ENCODE data around the gene INPP5A. TPM values are rescaled to one million over a fixed set of nuclear protein-coding genes. Genes with fewer than 3 reads are reported as not detected.

The INPP5A gene
- total RNA-seq, 1 donor from 2014 or later: 14.3 TPM

GRCh38 chr10:132599732-132600131 lies 62.1 kb downstream of the INPP5A start:
- ATAC-seq: no peak

- ATAC-seq: no peak
These were observed 62.8 kb downstream of the INPP5A start for GRCh38 chr10:132600416-132600815.

- ATAC-seq: no peak
These were observed 64.0 kb downstream of the INPP5A start for GRCh38 chr10:132601567-132601966.

GRCh38 chr10:132602614-132603013 lies 65.0 kb downstream of the INPP5A start:
- no peak for ATAC-seq

- ATAC-seq: no peak
These were observed 66.4 kb downstream of the INPP5A start for GRCh38 chr10:132603851-132604533.

GRCh38 chr10:132604686-132605085 lies 67.1 kb downstream of the INPP5A start:
- ATAC-seq: no peak

GRCh38 chr10:132605390-132605789 lies 67.8 kb downstream of the INPP5A start:
- ATAC-seq: no peak

- ATAC-seq: no peak
These were observed 68.5 kb downstream of the INPP5A start for GRCh38 chr10:132606031-132606491.

- ATAC-seq: no peak
These were observed 69.1 kb downstream of the INPP5A start for GRCh38 chr10:132606536-132607316.

- no peak for ATAC-seq
These were observed 69.9 kb downstream of the INPP5A start for GRCh38 chr10:132607491-132607890.

- no peak for ATAC-seq
These were observed 70.4 kb downstream of the INPP5A start for GRCh38 chr10:132607961-132608495.

- no peak for ATAC-seq
These were observed 71.1 kb downstream of the INPP5A start for GRCh38 chr10:132608511-132609195.

- no peak for ATAC-seq
These were observed 71.6 kb downstream of the INPP5A start for GRCh38 chr10:132609211-132609610.

- no peak for ATAC-seq
These were observed 72.6 kb downstream of the INPP5A start for GRCh38 chr10:132610071-132610701.

- no peak for ATAC-seq
These were observed 73.7 kb downstream of the INPP5A start for GRCh38 chr10:132611026-132611910.

- ATAC-seq: peak; percentile 18
These were observed 74.4 kb downstream of the INPP5A start for GRCh38 chr10:132611986-132612385.

- ATAC-seq: no peak
These were observed 75.3 kb downstream of the INPP5A start for GRCh38 chr10:132612571-132613504.

- ATAC-seq: no peak
These were observed 76.2 kb downstream of the INPP5A start for GRCh38 chr10:132613566-132614348.

Measured in esophagus mucosa (tissue), 1 donor.